Measurements from ENCODE around the gene NOD2.

DNA sequence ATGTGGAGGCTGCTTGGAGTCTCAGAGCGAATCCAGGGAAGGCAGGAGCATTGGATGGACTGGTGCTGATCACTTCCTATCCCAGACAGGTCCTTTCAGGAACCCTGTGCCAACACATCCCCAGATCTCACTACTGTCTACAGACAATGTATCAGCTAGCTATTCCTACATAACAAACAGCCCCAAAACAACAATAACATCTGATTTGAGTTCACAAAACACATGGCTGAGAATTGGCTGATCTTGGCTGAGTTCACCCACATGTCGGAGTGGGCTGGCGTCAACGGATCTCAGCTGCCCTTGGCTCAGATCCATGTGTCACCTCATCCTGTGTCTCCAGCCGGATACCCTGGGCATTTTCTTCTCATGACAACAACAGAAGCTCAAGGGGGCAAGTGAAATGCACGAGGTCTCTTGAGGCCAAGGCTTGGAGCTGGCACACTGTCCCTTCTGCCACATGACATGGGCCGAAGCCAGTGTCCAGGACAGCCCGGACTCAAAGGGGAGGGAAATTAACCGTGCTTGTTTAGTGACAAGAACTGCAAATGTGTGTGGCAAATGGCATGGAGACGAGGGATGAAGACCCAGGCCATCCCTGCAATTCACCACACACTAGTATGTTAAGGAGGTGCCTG, 31.0 kb upstream of the NOD2 start:
- no peak for TF ChIP-seq CTCF (conservative IDR thresholded peaks at IDR 0.05; ENCODE audit: low read depth in 2 of 2)
- no peak for TF ChIP-seq EZH2 (IDR thresholded peaks at IDR 0.05; ENCODE audit: low read depth, unreplicated experiment)
- no peak for TF ChIP-seq POLR2AphosphoS5 (IDR thresholded peaks at IDR 0.05; ENCODE audit: low read depth)
- TF ChIP-seq, protein P1, sequence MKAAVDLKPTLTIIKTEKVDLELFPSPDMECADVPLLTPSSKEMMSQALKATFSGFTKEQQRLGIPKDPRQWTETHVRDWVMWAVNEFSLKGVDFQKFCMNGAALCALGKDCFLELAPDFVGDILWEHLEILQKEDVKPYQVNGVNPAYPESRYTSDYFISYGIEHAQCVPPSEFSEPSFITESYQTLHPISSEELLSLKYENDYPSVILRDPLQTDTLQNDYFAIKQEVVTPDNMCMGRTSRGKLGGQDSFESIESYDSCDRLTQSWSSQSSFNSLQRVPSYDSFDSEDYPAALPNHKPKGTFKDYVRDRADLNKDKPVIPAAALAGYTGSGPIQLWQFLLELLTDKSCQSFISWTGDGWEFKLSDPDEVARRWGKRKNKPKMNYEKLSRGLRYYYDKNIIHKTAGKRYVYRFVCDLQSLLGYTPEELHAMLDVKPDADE (IDR thresholded peaks at IDR 0.05): no peak
- TF ChIP-seq JUNB (IDR thresholded peaks at IDR 0.05; ENCODE audit: unreplicated experiment): no peak
- TF ChIP-seq ZNF114 (CRISPR knock-in tag; IDR thresholded peaks at IDR 0.05): no peak
- TF ChIP-seq STAT1 (IDR thresholded peaks at IDR 0.05; ENCODE audit: unreplicated experiment): no peak
- TF ChIP-seq, protein P2, sequence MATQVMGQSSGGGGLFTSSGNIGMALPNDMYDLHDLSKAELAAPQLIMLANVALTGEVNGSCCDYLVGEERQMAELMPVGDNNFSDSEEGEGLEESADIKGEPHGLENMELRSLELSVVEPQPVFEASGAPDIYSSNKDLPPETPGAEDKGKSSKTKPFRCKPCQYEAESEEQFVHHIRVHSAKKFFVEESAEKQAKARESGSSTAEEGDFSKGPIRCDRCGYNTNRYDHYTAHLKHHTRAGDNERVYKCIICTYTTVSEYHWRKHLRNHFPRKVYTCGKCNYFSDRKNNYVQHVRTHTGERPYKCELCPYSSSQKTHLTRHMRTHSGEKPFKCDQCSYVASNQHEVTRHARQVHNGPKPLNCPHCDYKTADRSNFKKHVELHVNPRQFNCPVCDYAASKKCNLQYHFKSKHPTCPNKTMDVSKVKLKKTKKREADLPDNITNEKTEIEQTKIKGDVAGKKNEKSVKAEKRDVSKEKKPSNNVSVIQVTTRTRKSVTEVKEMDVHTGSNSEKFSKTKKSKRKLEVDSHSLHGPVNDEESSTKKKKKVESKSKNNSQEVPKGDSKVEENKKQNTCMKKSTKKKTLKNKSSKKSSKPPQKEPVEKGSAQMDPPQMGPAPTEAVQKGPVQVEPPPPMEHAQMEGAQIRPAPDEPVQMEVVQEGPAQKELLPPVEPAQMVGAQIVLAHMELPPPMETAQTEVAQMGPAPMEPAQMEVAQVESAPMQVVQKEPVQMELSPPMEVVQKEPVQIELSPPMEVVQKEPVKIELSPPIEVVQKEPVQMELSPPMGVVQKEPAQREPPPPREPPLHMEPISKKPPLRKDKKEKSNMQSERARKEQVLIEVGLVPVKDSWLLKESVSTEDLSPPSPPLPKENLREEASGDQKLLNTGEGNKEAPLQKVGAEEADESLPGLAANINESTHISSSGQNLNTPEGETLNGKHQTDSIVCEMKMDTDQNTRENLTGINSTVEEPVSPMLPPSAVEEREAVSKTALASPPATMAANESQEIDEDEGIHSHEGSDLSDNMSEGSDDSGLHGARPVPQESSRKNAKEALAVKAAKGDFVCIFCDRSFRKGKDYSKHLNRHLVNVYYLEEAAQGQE (IDR thresholded peaks at IDR 0.05; ENCODE audit: unreplicated experiment): no peak
- no peak for TF ChIP-seq EZH2phosphoT487 (IDR thresholded peaks at IDR 0.05; ENCODE audit: unreplicated experiment)
- TF ChIP-seq CREB1 (CRISPR knock-in tag; IDR thresholded peaks at IDR 0.05; ENCODE audit: low read depth): no peak
- no peak for TF ChIP-seq ZNF462 (CRISPR knock-in tag; IDR thresholded peaks at IDR 0.05)
